ENCODE results near the gene ZNF76. TPM values are rescaled to one million over a fixed set of nuclear protein-coding genes. Genes with fewer than 3 reads are reported as not detected.

The ZNF76 gene
- total and polyA plus RNA-seq, 2 of the 13 experiments (the other 11 are each of a cell fraction or from before 2014, with no cell fraction given), result 13.2 to 26.4 TPM

GRCh38 chr6:35294308-35294945 lies 34.9 kb downstream of the ZNF76 start (continued):
- TF ChIP-seq ZNF800 (CRISPR knock-in tag; IDR thresholded peaks at IDR 0.05) (no peak), MIER3 (CRISPR knock-in tag; IDR thresholded peaks at IDR 0.05; ENCODE audit: borderline replicate concordance) (no peak), ZNF484 (CRISPR knock-in tag; IDR thresholded peaks at IDR 0.05; ENCODE audit: borderline replicate concordance, low read depth) (no peak), POLR2AphosphoS5 (IDR thresholded peaks at IDR 0.05; ENCODE audit: low read depth, low read length) (no peak), ZNF782 (CRISPR knock-in tag; IDR thresholded peaks at IDR 0.05; ENCODE audit: borderline replicate concordance) (no peak), ZNF75D (CRISPR knock-in tag; IDR thresholded peaks at IDR 0.05; ENCODE audit: borderline replicate concordance) (no peak), ZBTB7A (CRISPR knock-in tag; IDR thresholded peaks at IDR 0.05) (no peak), ZNF781 (CRISPR knock-in tag; IDR thresholded peaks at IDR 0.05; ENCODE audit: borderline replicate concordance, not compliant biosample characterization) (no peak), REXO4 (CRISPR knock-in tag; IDR thresholded peaks at IDR 0.05; ENCODE audit: borderline replicate concordance) (no peak), ERF (CRISPR knock-in tag; IDR thresholded peaks at IDR 0.05) (0 out of 2 replicates have a peak, but pooled peaks have one; percentile 27), ZNF292 (CRISPR knock-in tag; IDR thresholded peaks at IDR 0.05; ENCODE audit: borderline replicate concordance, low read depth) (no peak), U2AF2 (IDR thresholded peaks at IDR 0.05; ENCODE audit: low read depth, low read length) (no peak), TRIM24 (CRISPR knock-in tag; IDR thresholded peaks at IDR 0.05) (no peak), ZNF567 (CRISPR knock-in tag; IDR thresholded peaks at IDR 0.05; ENCODE audit: borderline replicate concordance) (no peak), ZNF607 (CRISPR knock-in tag; IDR thresholded peaks at IDR 0.05; ENCODE audit: borderline replicate concordance) (no peak), ZNF234 (CRISPR knock-in tag; conservative IDR thresholded peaks at IDR 0.05) (no peak), PAF1 (CRISPR knock-in tag; IDR thresholded peaks at IDR 0.05) (no peak), ZNF44 (CRISPR knock-in tag; IDR thresholded peaks at IDR 0.05) (no peak), SKI (IDR thresholded peaks at IDR 0.05; ENCODE audit: partially characterized antibody) (no peak), ZNF207 (IDR thresholded peaks at IDR 0.05; ENCODE audit: borderline replicate concordance) (no peak), SMARCE1 (IDR thresholded peaks at IDR 0.05; ENCODE audit: borderline replicate concordance) (no peak), HNRNPH1 (optimal IDR thresholded peaks at IDR 0.05; ENCODE audit: low read depth, low read length) (no peak), TP53 (CRISPR knock-in tag; conservative IDR thresholded peaks at IDR 0.05) (no peak), MIXL1 (CRISPR knock-in tag; IDR thresholded peaks at IDR 0.05) (peak; percentile 68; the same call in 1 of the 2 replicates), ZNF629 (CRISPR knock-in tag; conservative IDR thresholded peaks at IDR 0.05) (no peak)
- TF ChIP-seq, protein P1, sequence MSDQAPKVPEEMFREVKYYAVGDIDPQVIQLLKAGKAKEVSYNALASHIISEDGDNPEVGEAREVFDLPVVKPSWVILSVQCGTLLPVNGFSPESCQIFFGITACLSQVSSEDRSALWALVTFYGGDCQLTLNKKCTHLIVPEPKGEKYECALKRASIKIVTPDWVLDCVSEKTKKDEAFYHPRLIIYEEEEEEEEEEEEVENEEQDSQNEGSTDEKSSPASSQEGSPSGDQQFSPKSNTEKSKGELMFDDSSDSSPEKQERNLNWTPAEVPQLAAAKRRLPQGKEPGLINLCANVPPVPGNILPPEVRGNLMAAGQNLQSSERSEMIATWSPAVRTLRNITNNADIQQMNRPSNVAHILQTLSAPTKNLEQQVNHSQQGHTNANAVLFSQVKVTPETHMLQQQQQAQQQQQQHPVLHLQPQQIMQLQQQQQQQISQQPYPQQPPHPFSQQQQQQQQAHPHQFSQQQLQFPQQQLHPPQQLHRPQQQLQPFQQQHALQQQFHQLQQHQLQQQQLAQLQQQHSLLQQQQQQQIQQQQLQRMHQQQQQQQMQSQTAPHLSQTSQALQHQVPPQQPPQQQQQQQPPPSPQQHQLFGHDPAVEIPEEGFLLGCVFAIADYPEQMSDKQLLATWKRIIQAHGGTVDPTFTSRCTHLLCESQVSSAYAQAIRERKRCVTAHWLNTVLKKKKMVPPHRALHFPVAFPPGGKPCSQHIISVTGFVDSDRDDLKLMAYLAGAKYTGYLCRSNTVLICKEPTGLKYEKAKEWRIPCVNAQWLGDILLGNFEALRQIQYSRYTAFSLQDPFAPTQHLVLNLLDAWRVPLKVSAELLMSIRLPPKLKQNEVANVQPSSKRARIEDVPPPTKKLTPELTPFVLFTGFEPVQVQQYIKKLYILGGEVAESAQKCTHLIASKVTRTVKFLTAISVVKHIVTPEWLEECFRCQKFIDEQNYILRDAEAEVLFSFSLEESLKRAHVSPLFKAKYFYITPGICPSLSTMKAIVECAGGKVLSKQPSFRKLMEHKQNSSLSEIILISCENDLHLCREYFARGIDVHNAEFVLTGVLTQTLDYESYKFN (CRISPR knock-in tag; conservative IDR thresholded peaks at IDR 0.05), result no peak
- TF ChIP-seq, protein P2, sequence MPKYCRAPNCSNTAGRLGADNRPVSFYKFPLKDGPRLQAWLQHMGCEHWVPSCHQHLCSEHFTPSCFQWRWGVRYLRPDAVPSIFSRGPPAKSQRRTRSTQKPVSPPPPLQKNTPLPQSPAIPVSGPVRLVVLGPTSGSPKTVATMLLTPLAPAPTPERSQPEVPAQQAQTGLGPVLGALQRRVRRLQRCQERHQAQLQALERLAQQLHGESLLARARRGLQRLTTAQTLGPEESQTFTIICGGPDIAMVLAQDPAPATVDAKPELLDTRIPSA (CRISPR knock-in tag; IDR thresholded peaks at IDR 0.05; ENCODE audit: borderline replicate concordance), result no peak
